CD4-positive, alpha-beta memory T cell (primary cell): ENCODE results near the gene FAM83C. TPM values are rescaled to one million over a fixed set of nuclear protein-coding genes. Genes with fewer than 3 reads are reported as not detected.

Experiments
- CTCF ChIA-PET: fragments of 350-600 bp; sonication (Branson Sonifier 250); formaldehyde crosslinking; loops from one replicate; lab custom pipeline; 2021; ENCODE audit warnings: inconsistent platforms; ENCODE audit not compliant: partially characterized antibody; lab: Charles Lee
- POLR2A ChIA-PET: fragments of 350-600 bp; sonication (Branson Sonifier 250); formaldehyde crosslinking; loops from one replicate; lab custom pipeline; 2021; ENCODE audit not compliant: partially characterized antibody; lab: Charles Lee
- DNase-seq, 5 donors: peaks; one replicate each; pipeline versions ENCODE4 v3.0.0 to v3.0.0-alpha.2; 2020 to 2022; ENCODE audit warnings: mixed read lengths in 1 of 5
- H3K27ac ChIP-seq: one replicate; pipeline ENCODE4 v1.7.0; 2013; ENCODE audit warnings: low read depth, low read length
- H3K27me3 ChIP-seq: 2 replicates; pipeline ENCODE4 v1.7.0; 2013; ENCODE audit warnings: mild to moderate bottlenecking, low read length, moderate library complexity; ENCODE audit not compliant: insufficient read depth
- H3K36me3 ChIP-seq: 2 replicates; pipeline ENCODE4 v1.7.0; 2013; ENCODE audit warnings: mild to moderate bottlenecking, low read length, moderate library complexity; ENCODE audit not compliant: insufficient read depth
- H3K4me1 ChIP-seq: 2 replicates; pipeline ENCODE4 v1.7.0; 2013; ENCODE audit warnings: mild to moderate bottlenecking, low read length, moderate library complexity; ENCODE audit not compliant: insufficient read depth
- H3K4me3 ChIP-seq, 2 donors: one replicate each; pipeline ENCODE4 v1.7.0; 2013; ENCODE audit warnings: low read length in 2 of 2, mild to moderate bottlenecking in 1 of 2
- H3K9me3 ChIP-seq, 2 donors: one replicate each; pipeline ENCODE4 v1.7.0; 2013; ENCODE audit warnings: low read length in 2 of 2, control low read depth in 1 of 2; ENCODE audit not compliant: control insufficient read depth in 1 of 2
- H3K27ac Mint-ChIP-seq, 7 donors: one replicate each; pipeline ENCODE4 v1.8.0; 2020 to 2021; ENCODE audit warnings: mixed read lengths in 7 of 7, mild to moderate bottlenecking in 6 of 7, inconsistent platforms in 3 of 7, moderate library complexity in 3 of 7
- H3K27me3 Mint-ChIP-seq, 2 donors: one replicate each; pipeline ENCODE4 v1.8.0; 2020 to 2021; ENCODE audit warnings: mixed read lengths in 2 of 2
- H3K36me3 Mint-ChIP-seq, 2 donors: one replicate each; pipeline ENCODE4 v1.8.0; 2020 to 2021; ENCODE audit warnings: mixed read lengths in 2 of 2, inconsistent platforms in 1 of 2, mild to moderate bottlenecking in 1 of 2
- H3K4me1 Mint-ChIP-seq, 4 donors: one replicate each; pipeline ENCODE4 v1.8.0; 2020 to 2021; ENCODE audit warnings: mixed read lengths in 4 of 4, mild to moderate bottlenecking in 1 of 4
- H3K4me3 Mint-ChIP-seq, 8 donors: one replicate each; pipeline ENCODE4 v1.8.0; 2020 to 2021; ENCODE audit warnings: mixed read lengths in 8 of 8, mild to moderate bottlenecking in 7 of 8, moderate library complexity in 6 of 8, inconsistent platforms in 3 of 8
- H3K9me3 Mint-ChIP-seq, 8 donors: one replicate each; pipeline ENCODE4 v1.8.0; 2020 to 2021; ENCODE audit warnings: mixed read lengths in 8 of 8, mild to moderate bottlenecking in 5 of 8, inconsistent platforms in 3 of 8, moderate library complexity in 1 of 8
- intact Hi-C: fragments of 100-400 bp; cut with micrococcal nuclease; formaldehyde crosslinking; loops from one replicate; pipeline ENCODE4 v1.15.1; 2023
- polyA plus RNA-seq, 2 donors: library from polyadenylated mRNA; unstranded; fragments of 300-500 nt; fragmentation: Illumina TruSeq; gene quantifications; one replicate each; pipeline ENCODE4 v1.2.3, GENCODE V29; 2021
- total RNA-seq, 2 experiments: library from RNA; stranded (reverse); gene quantifications; one replicate each; pipeline ENCODE4 v1.2.3, GENCODE V29; 2021

Gene FAM83C
- total and polyA plus RNA-seq, 4 experiments from 2014 or later: not detected

DNA sequence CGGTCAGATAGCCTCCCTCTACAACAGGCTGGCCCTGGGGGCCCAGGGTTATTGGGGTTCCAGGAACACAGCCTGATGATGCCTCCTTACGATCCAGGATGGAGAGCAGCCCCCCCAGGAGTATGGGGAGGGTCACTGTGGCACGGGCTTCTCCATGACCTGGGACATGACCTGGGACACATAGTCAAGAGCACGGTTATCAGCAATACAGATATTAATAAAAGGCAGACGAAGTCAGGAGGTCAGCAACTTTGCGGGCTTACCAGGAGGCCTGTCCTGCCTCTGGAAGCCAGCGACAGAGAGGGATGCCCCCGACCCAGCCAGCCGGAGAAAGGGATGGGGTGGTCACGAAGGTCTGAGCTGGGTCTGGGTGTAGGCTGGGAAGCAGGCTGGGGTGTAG is 15.1 kb downstream of the FAM83C start:
- Histone ChIP-seq H3K36me3 (peaks cover 38% of the 10 kb centered on the region), H3K27ac (peak overlapping the region; percentile 95), H3K9me3 (no peaks in the 10 kb centered on the region), H3K27me3 (no peaks in the 10 kb centered on the region), H3K4me3 (peak overlapping the region; percentile 59 to 94), H3K4me1 (peaks cover 14% of the 10 kb centered on the region)
- Mint-ChIP-seq H3K4me3 (peak overlapping the region; percentile 95 to 98 (median 96)), H3K4me1 (peaks cover 2 to 37% (median 16%) of the 10 kb centered on the region in 4 donors), H3K27ac (peak overlapping the region; percentile 97 to 100 (median 99)), H3K27me3 (no peaks in the 10 kb centered on the region), H3K9me3 (no peaks in the 10 kb centered on the region), H3K36me3 (peaks cover 19 to 37% of the 10 kb centered on the region in 2 donors)
- CTCF ChIA-PET: interaction anchor here (1.1 to 1.4 kb wide), 3 partner anchors 8 to 182 kb away, joined by 3 to 4 read pairs (median 3); no protein-coding TSS in a partner anchor
- POLR2A ChIA-PET: interaction anchor here (0.7 to 2.1 kb wide), 17 partner anchors 8 to 1165 kb away, joined by 3 to 20 read pairs (median 4); partner anchors contain the start of genes EDEM2, EIF2S2, NCOA6 and RBM39
- DNase-seq: no peak
- intact Hi-C loops: loop anchor here (1.0 kb wide), 2 partner anchors 185 to 401 kb away; partner anchors contain the start of genes ACSS2 and TRPC4AP

GRCh38 chr20:35276408-35276807 is 15.8 kb downstream of the FAM83C start:
- Histone ChIP-seq H3K4me1 (peaks cover 14% of the 10 kb centered on the region), H3K36me3 (peaks cover 38% of the 10 kb centered on the region), H3K27ac (peak overlapping the region; percentile 95), H3K27me3 (no peaks in the 10 kb centered on the region), H3K4me3 (peak overlapping the region in 1 of 2 donors; percentile 94), H3K9me3 (no peaks in the 10 kb centered on the region)
- ChIA-PET CTCF (interaction anchor here (1.4 kb wide), 1 partner anchor 26 kb away, joined by 4 read pairs; no protein-coding TSS in a partner anchor), POLR2A (interaction anchor here (0.7 to 1.6 kb wide), 3 partner anchors 8 to 181 kb away, joined by 3 to 5 read pairs (median 3); partner anchors contain the start of gene EIF6)
- intact Hi-C loops: no loop called here
- peaks cover 16 to 32% of the 10 kb centered on the region in 2 donors for H3K36me3 Mint-ChIP-seq
- H3K4me3 Mint-ChIP-seq: peak overlapping the region; percentile 21 to 98 (median 96)
- H3K27me3 Mint-ChIP-seq: no peaks in the 10 kb centered on the region
- DNase-seq: no peak
- no peaks in the 10 kb centered on the region for H3K9me3 Mint-ChIP-seq
- H3K4me1 Mint-ChIP-seq: peaks cover 2 to 35% (median 13%) of the 10 kb centered on the region in 4 donors
- H3K27ac Mint-ChIP-seq: peak overlapping the region; percentile 42 to 100 (median 99)

DNA sequence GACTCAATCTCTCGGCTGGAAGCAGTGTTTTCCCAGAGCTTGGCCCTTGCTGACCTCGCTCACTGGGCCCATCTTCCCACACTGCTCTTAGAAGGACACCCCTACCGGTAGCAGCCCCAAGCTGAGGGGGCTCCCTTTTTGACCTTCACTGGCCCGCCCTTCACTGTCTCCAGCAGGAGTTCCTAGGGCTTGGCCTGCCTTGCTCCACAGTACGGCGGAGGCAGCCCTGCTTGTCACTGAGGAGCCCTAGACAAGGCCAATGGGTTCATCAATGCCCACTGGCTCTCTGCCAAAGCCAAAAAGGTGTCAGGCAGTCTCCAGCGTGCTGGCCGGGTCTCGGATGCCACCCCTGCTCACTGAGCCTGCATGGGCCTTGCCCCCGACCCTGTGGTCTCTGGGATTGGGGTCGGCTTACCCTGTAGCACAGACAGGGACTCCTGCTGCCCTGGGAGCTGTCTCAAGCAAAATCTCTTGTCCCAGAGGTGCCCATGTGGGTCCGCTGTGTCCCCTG is 16.4 kb downstream of the FAM83C start:
- peaks cover 19 to 35% of the 10 kb centered on the region in 2 donors for H3K36me3 Mint-ChIP-seq
- peaks cover 14% of the 10 kb centered on the region for H3K4me1 ChIP-seq
- H3K9me3 Mint-ChIP-seq: no peaks in the 10 kb centered on the region
- no peak overlapping the region for H3K27ac ChIP-seq
- intact Hi-C loops: no loop called here
- peak overlapping the region in 5 of 8 donors; percentile 4 to 98 (median 56) for H3K4me3 Mint-ChIP-seq
- DNase-seq: no peak
- no peaks in the 10 kb centered on the region for H3K9me3 ChIP-seq
- H3K27ac Mint-ChIP-seq: peak overlapping the region in 6 of 7 donors; percentile 38 to 100 (median 98)
- H3K36me3 ChIP-seq: peaks cover 37% of the 10 kb centered on the region
- no peaks in the 10 kb centered on the region for H3K27me3 Mint-ChIP-seq
- H3K4me1 Mint-ChIP-seq: peaks cover 3 to 35% (median 15%) of the 10 kb centered on the region in 4 donors
- CTCF ChIA-PET: interaction anchor here (1.1 to 1.4 kb wide), 3 partner anchors 9 to 67 kb away, joined by 3 to 4 read pairs (median 3); partner anchors contain the start of gene EIF6
- POLR2A ChIA-PET: interaction anchor here (1.0 to 1.6 kb wide), 3 partner anchors 9 to 129 kb away, joined by 3 to 5 read pairs (median 4); partner anchors contain the start of genes EDEM2 and EIF6
- H3K4me3 ChIP-seq: no peak overlapping the region
- H3K27me3 ChIP-seq: no peaks in the 10 kb centered on the region

- Histone ChIP-seq H3K4me3 (no peak overlapping the region), H3K4me1 (peaks cover 14% of the 10 kb centered on the region), H3K36me3 (peaks cover 23% of the 10 kb centered on the region), H3K9me3 (no peaks in the 10 kb centered on the region), H3K27me3 (no peaks in the 10 kb centered on the region), H3K27ac (no peak overlapping the region)
- Mint-ChIP-seq H3K27me3 (no peaks in the 10 kb centered on the region), H3K4me1 (peaks cover 3 to 34% (median 11%) of the 10 kb centered on the region in 4 donors), H3K4me3 (no peak overlapping the region), H3K27ac (peak overlapping the region in 2 of 7 donors; percentile 10 to 29), H3K36me3 (peaks cover 12 to 31% of the 10 kb centered on the region in 2 donors), H3K9me3 (no peaks in the 10 kb centered on the region)
- intact Hi-C loops: no loop called here
- no peak for DNase-seq
- ChIA-PET CTCF (interaction anchor here (1.1 to 1.4 kb wide), 2 partner anchors 10 to 66 kb away, joined by 3 read pairs; partner anchors contain the start of gene EIF6), POLR2A (interaction anchor here (0.5 to 1.3 kb wide), 2 partner anchors 13 to 127 kb away, joined by 3 to 4 read pairs; partner anchors contain the start of gene EDEM2)
Observed at GRCh38 chr20:35274172-35275092, 17.8 kb downstream of the FAM83C start.

DNA sequence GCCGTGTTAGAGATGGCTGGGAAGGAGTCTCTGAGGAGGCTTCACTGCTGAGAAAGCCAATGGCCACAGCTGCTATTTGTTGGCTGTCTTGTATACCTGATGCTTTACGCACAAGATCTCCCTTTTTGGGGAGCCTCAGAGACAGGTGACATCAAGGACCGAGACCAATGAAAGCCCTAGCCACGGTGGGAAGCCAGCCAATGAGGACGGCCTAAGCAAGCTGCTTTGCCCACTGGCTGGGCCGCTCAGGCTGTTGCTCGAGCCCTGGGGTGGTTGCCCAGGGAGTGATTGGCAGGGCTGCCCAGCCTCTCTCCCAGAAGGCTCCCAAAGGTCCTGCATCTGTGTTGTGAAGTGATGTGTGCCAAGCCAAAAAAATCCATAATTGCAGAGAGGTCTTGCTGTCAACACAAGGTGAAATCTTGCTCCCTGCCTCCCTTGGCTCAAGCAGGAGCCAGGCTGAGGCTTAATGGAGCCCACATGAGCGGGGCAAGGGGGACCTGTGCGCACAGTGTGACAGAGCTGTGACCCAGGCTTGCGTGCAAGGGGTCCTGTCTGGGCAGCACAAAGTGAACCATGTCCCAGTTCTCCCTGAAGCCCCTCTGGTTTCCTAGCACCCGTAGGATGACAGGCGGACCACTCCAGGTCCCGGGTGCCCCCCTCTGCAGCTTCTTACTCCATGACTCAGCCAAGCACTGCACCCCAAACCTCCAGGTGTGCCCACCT is 18.6 kb downstream of the FAM83C start:
- Histone ChIP-seq H3K36me3 (peaks cover 15% of the 10 kb centered on the region), H3K9me3 (no peaks in the 10 kb centered on the region), H3K27ac (no peak overlapping the region), H3K4me1 (peaks cover 14% of the 10 kb centered on the region), H3K4me3 (no peak overlapping the region), H3K27me3 (no peaks in the 10 kb centered on the region)
- ChIA-PET CTCF (no interaction called here), POLR2A (interaction anchor here (0.6 kb wide), 1 partner anchor 9 kb away, joined by 3 read pairs; no protein-coding TSS in a partner anchor)
- Mint-ChIP-seq H3K9me3 (no peaks in the 10 kb centered on the region), H3K4me3 (no peak overlapping the region), H3K27ac (peak overlapping the region in 3 of 7 donors; percentile 17 to 72 (median 60)), H3K27me3 (no peaks in the 10 kb centered on the region), H3K36me3 (peaks cover 13 to 28% of the 10 kb centered on the region in 2 donors), H3K4me1 (peaks cover 6 to 38% (median 13%) of the 10 kb centered on the region in 4 donors)
- no peak for DNase-seq
- intact Hi-C loops: no loop called here

- Histone ChIP-seq H3K9me3 (no peaks in the 10 kb centered on the region), H3K4me1 (peaks cover 11% of the 10 kb centered on the region), H3K27me3 (no peaks in the 10 kb centered on the region), H3K36me3 (peaks cover 24% of the 10 kb centered on the region), H3K4me3 (no peak overlapping the region), H3K27ac (no peak overlapping the region)
- no peak overlapping the region for H3K4me3 Mint-ChIP-seq
- H3K27me3 Mint-ChIP-seq: no peaks in the 10 kb centered on the region
- H3K4me1 Mint-ChIP-seq: peaks cover 4 to 30% (median 13%) of the 10 kb centered on the region in 4 donors
- no peak for DNase-seq
- intact Hi-C loops: no loop called here
- peaks cover 17 to 25% of the 10 kb centered on the region in 2 donors for H3K36me3 Mint-ChIP-seq
- ChIA-PET POLR2A (no interaction called here), CTCF (interaction anchor here (1.2 kb wide), 2 partner anchors 127 to 176 kb away, joined by 3 to 4 read pairs; no protein-coding TSS in a partner anchor)
- peak overlapping the region in 2 of 7 donors; percentile 32 to 52 for H3K27ac Mint-ChIP-seq
- no peaks in the 10 kb centered on the region for H3K9me3 Mint-ChIP-seq
Observed at GRCh38 chr20:35271904-35272303, 20.3 kb downstream of the FAM83C start.
